ENCODE measurements around the gene ACTR1A. TPM values are rescaled to one million over a fixed set of nuclear protein-coding genes. Genes with fewer than 3 reads are reported as not detected.

ACTR1A gene
- polyA plus RNA-seq, 3 donors = 72.7 to 79.4 (median 79.0) TPM

DNA sequence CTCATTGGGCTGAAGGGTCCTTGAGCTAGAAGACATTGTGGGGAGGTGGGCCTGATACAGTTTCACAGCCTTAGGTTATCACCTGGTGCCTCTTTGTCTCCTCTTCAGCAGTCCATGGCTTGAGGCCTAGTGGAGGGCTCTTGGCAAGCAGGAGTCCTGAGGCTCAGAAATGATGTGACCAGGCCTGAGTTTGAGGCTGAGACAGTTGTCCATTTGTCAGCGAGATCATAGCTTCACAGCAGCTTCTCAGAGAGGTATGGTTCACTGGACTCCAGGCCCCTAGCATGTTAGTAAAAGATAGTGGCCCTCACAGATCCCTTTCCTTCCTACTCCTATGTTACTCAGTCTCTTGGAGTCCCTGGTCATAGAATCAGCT is 20.4 kb upstream of the ACTR1A start:
- no peaks in the 10 kb centered on the region for H3K4me1 ChIP-seq (ENCODE audit: control insufficient read depth in 1 of 2, insufficient read depth in 2 of 2, low read length in 2 of 2)
- H3K27me3 ChIP-seq (ENCODE audit: control insufficient read depth in 2 of 2, insufficient read depth in 2 of 2, low read length in 2 of 2) = no peaks in the 10 kb centered on the region
- H3K27ac Mint-ChIP-seq = peak overlapping the region in 2 of 7 donors; percentile 1 to 65
- H3K27me3 Mint-ChIP-seq (ENCODE audit: low read depth in 3 of 3) = peaks cover 0 to 3% (median 0%) of the 10 kb centered on the region in 3 donors
- H3K27ac ChIP-seq (ENCODE audit: low read depth in 1 of 2, low read length in 2 of 2) = no peak overlapping the region
- H3K36me3 Mint-ChIP-seq = peaks cover 53 to 77% of the 10 kb centered on the region in 2 donors
- H3K9me3 Mint-ChIP-seq = peaks cover 0 to 1% (median 0%) of the 10 kb centered on the region in 7 donors
- no peak overlapping the region for H2AFZ ChIP-seq (ENCODE audit: insufficient read depth, low read depth, low read length, poor library complexity, severe bottlenecking)
- H3K36me3 ChIP-seq (replicated peaks in 1 of 2; ENCODE audit: control insufficient read depth in 1 of 2, insufficient read depth in 2 of 2, low read length in 2 of 2) = peaks cover 40 to 66% of the 10 kb centered on the region in 2 donors
- peaks cover 86% of the 10 kb centered on the region for H4K20me1 ChIP-seq (ENCODE audit: insufficient read depth, low read length)
- no peak for DNase-seq
- H3K4me1 Mint-ChIP-seq = peaks cover 2% of the 10 kb centered on the region
- peaks cover 23% of the 10 kb centered on the region for H3K79me2 ChIP-seq (ENCODE audit: insufficient read depth, low read length)
- intact Hi-C loops (cut with micrococcal nuclease) = no loop called here
- no CpG with 5 or more reads among the region's 1 CpG for WGBS (ENCODE audit: insufficient coverage)
- H3K4me3 ChIP-seq (replicated peaks in 1 of 3; ENCODE audit: low read depth in 2 of 3, low read length in 3 of 3) = no peak overlapping the region
- TF ChIP-seq, protein P1, sequence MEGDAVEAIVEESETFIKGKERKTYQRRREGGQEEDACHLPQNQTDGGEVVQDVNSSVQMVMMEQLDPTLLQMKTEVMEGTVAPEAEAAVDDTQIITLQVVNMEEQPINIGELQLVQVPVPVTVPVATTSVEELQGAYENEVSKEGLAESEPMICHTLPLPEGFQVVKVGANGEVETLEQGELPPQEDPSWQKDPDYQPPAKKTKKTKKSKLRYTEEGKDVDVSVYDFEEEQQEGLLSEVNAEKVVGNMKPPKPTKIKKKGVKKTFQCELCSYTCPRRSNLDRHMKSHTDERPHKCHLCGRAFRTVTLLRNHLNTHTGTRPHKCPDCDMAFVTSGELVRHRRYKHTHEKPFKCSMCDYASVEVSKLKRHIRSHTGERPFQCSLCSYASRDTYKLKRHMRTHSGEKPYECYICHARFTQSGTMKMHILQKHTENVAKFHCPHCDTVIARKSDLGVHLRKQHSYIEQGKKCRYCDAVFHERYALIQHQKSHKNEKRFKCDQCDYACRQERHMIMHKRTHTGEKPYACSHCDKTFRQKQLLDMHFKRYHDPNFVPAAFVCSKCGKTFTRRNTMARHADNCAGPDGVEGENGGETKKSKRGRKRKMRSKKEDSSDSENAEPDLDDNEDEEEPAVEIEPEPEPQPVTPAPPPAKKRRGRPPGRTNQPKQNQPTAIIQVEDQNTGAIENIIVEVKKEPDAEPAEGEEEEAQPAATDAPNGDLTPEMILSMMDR (IDR thresholded peaks at IDR 0.05) = no peak
- no peak overlapping the region for H3K4me3 Mint-ChIP-seq
- no peaks in the 10 kb centered on the region for H3K9me3 ChIP-seq (replicated peaks in 1 of 2; ENCODE audit: control insufficient read depth in 1 of 2, insufficient read depth in 1 of 2, low read length in 2 of 2)
- H3K4me2 ChIP-seq (replicated peaks; ENCODE audit: extremely low read depth, low read length, poor library complexity, severe bottlenecking) = no peak overlapping the region
- H3K9ac ChIP-seq (ENCODE audit: insufficient read depth, low read length, poor library complexity, severe bottlenecking) = no peak overlapping the region

DNA sequence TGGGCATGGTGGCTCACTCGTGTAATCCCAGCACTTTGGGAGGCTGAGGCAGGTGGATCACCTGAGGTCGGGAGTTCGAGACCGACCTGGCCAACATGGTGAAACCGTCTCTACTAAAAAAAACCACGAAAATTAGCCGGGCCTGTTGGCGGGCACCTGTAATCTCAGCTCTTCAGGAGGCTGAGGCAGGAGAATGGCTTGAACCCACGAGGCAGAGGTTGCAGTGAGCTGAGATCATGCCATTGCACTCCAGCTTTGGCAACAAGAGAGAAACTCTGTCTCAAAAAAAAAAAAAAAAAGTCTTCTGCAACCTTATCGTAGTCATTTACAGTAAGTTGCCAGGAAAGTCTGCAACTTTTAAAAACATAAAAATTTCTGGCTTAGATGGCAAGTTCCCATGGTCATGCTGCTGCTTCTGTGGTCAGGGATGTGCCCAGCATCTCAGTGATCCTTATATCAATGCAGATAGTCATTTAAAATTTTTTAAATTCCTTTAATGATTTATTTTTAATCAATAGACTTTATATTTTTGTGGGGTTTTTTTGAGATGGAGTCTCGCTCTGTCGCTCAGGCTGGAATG is 16.8 kb upstream of the ACTR1A start:
- intact Hi-C loops (cut with micrococcal nuclease) = no loop called here
- H2AFZ ChIP-seq (ENCODE audit: insufficient read depth, low read depth, low read length, poor library complexity, severe bottlenecking) = no peak overlapping the region
- TF ChIP-seq, protein P1 (IDR thresholded peaks at IDR 0.05) = no peak
- peaks cover 50 to 79% of the 10 kb centered on the region in 2 donors for H3K36me3 Mint-ChIP-seq
- H3K4me3 Mint-ChIP-seq = no peak overlapping the region
- peaks cover 52 to 75% of the 10 kb centered on the region in 2 donors for H3K36me3 ChIP-seq (replicated peaks in 1 of 2; ENCODE audit: control insufficient read depth in 1 of 2, insufficient read depth in 2 of 2, low read length in 2 of 2)
- peaks cover 0 to 1% (median 0%) of the 10 kb centered on the region in 7 donors for H3K9me3 Mint-ChIP-seq
- peak overlapping the region in 1 of 7 donors; percentile 69 for H3K27ac Mint-ChIP-seq
- H3K4me1 Mint-ChIP-seq = peaks cover 2% of the 10 kb centered on the region
- H3K4me3 ChIP-seq (replicated peaks in 1 of 3; ENCODE audit: low read depth in 2 of 3, low read length in 3 of 3) = no peak overlapping the region
- no peaks in the 10 kb centered on the region for H3K4me1 ChIP-seq (ENCODE audit: control insufficient read depth in 1 of 2, insufficient read depth in 2 of 2, low read length in 2 of 2)
- H3K9ac ChIP-seq (ENCODE audit: insufficient read depth, low read length, poor library complexity, severe bottlenecking) = no peak overlapping the region
- H3K4me2 ChIP-seq (replicated peaks; ENCODE audit: extremely low read depth, low read length, poor library complexity, severe bottlenecking) = no peak overlapping the region
- no peak overlapping the region for H3K27ac ChIP-seq (ENCODE audit: low read depth in 1 of 2, low read length in 2 of 2)
- 97% methylated on average over 7 of the region's 12 CpGs for WGBS (ENCODE audit: insufficient coverage)
- H3K79me2 ChIP-seq (ENCODE audit: insufficient read depth, low read length) = peaks cover 32% of the 10 kb centered on the region
- DNase-seq = no peak
- no peaks in the 10 kb centered on the region for H3K9me3 ChIP-seq (replicated peaks in 1 of 2; ENCODE audit: control insufficient read depth in 1 of 2, insufficient read depth in 1 of 2, low read length in 2 of 2)
- no peaks in the 10 kb centered on the region for H3K27me3 ChIP-seq (ENCODE audit: control insufficient read depth in 2 of 2, insufficient read depth in 2 of 2, low read length in 2 of 2)
- H3K27me3 Mint-ChIP-seq (ENCODE audit: low read depth in 3 of 3) = no peaks in the 10 kb centered on the region
- peaks cover 88% of the 10 kb centered on the region for H4K20me1 ChIP-seq (ENCODE audit: insufficient read depth, low read length)
